Heart right ventricle (tissue), 16 donors: ENCODE data around the gene CREB5. TPM values are rescaled to one million over a fixed set of nuclear protein-coding genes. Genes with fewer than 3 reads are reported as not detected.

Experiments used
- ATAC-seq, 8 donors: fragments of 200-7000 bp; cut with Tn5 transposase; one replicate each; pipeline ENCODE4 v1.9.1; 2020; ENCODE audit warnings: mild to moderate bottlenecking in 8 of 8, moderate library complexity in 8 of 8, moderate number of reproducible peaks in 1 of 8
- DNase-seq, 2 donors: peaks; one replicate each; pipeline ENCODE4 v3.0.0-alpha.2; 2020
- H3K27ac ChIP-seq, 10 donors: fragments of 200-600 bp; sonication (generic) in 2 of 10; one replicate each; pipeline versions ENCODE4 v1.5.0 to v1.8.0; 2020 to 2022; ENCODE audit warnings: mild to moderate bottlenecking in 3 of 10
- H3K27me3 ChIP-seq, 7 donors: fragments of 200-600 bp; one replicate each; pipeline ENCODE4 v1.8.0; 2021 to 2022; ENCODE audit warnings: mild to moderate bottlenecking in 2 of 7
- H3K36me3 ChIP-seq, 9 donors: fragments of 200-600 bp; sonication (generic) in 1 of 9; one replicate each; pipeline versions ENCODE4 v1.5.0 to v1.8.0; 2020 to 2022; ENCODE audit warnings: mild to moderate bottlenecking in 2 of 9
- H3K4me1 ChIP-seq, 9 donors: fragments of 200-600 bp; sonication (generic) in 1 of 9; one replicate each; pipeline versions ENCODE4 v1.5.0 to v1.8.0; 2020 to 2022; ENCODE audit warnings: mild to moderate bottlenecking in 4 of 9
- H3K4me3 ChIP-seq, 10 donors: fragments of 200-600 bp; sonication (generic) in 2 of 10; one replicate each; pipeline versions ENCODE4 v1.5.0 to v1.8.0; 2020 to 2022; ENCODE audit warnings: mild to moderate bottlenecking in 7 of 10, moderate library complexity in 2 of 10
- H3K9me3 ChIP-seq, 11 donors: fragments of 200-600 bp in 10 of 11; sonication (generic) in 2 of 11; one replicate each; pipeline versions ENCODE4 v1.5.0 to v1.8.0; 2013 to 2022; ENCODE audit warnings: mild to moderate bottlenecking in 2 of 11, control low read depth in 1 of 11, moderate library complexity in 1 of 11
- CTCF ChIP-seq, 9 donors: fragments of 200-600 bp; sonication (generic) in 2 of 9; IDR thresholded peaks; one replicate each; pipeline versions ENCODE4 v1.5.0 to v1.8.0; 2021 to 2022; ENCODE audit warnings: antibody characterized with exemption in 9 of 9, mild to moderate bottlenecking in 5 of 9, moderate library complexity in 1 of 9
- WGBS, 2 donors: extraction: QIAGEN DNeasy Blood & Tissue Kit; methylation state at CpG; one replicate each; pipeline ENCODE4 v1.1.7; 2013; ENCODE audit warnings: inconsistent platforms in 1 of 2; 5-methylcytosine and 5-hydroxymethylcytosine counted together
- intact Hi-C, 10 donors: fragments of 100-400 bp; cut with DNase I; formaldehyde crosslinking; loops; one replicate each; pipeline versions ENCODE4 v1.11.1 to v1.14.2; 2022
- polyA plus RNA-seq, 2 donors: library from polyadenylated mRNA; stranded (reverse); fragments of 200-250 nt; gene quantifications; one replicate each; pipeline ENCODE4 v1.2.3, GENCODE V29; 2013
- total RNA-seq, 10 donors: library from RNA; stranded (reverse); fragmentation: NEBNext Ultra II Directional in 3 of 10; extraction: Animal tissue kit (Norgen Biotek cat#: 25700) in 3 of 10; gene quantifications; one replicate each; pipeline versions ENCODE4 v1.2.1 to v1.2.4, GENCODE V29; 2021 to 2023
- donor health status: Arrhythmogenic right ventricular cardiomyopathy.
- donor health status: ischemic (EF 13 %, LVEDD 7.1; RV severe dilation, severe dysfunction).
- donor health status: healthy with polysubstance abuse.
- donor health status: DM: no; HTN: yes; CAD: no.
- donor health status: DM: no; HTN: no; CAD: no.
- donor health status: ischemic (EF 25% LVEDD 6.9; RV normal size, moderate dysfunction).
- donor health status: ischemic (EF 25% LVEDD 5.7; RV mildly dilated, moderate dysfunction).
- donor health status: healthy.
- donor health status: DM: yes; HTN: yes; CAD: no.
- donor health status: Ischemic cardiomyopathy.
- donor health status: ischemic (EF 35%, LVEDD 5.7; RV mildly dilated, moderate dysfunction).
- donor health status: nonischemic (EF 11% LVEDD 7.7; RV severe dilation, severe dysfunction).
- donor health status: DM: yes; HTN: yes; CAD: no.
- donor health status: PGD.
- donor health status: ischemic (EF 29% LVEDD 5.4; RV normal size, mild dysfunction).
- donor health status: nonischemic (EF 23%, LVEDD 6.1; RV moderate dilation, normal function).

The CREB5 gene
- total and polyA plus RNA-seq, 12 donors, result 4.7 to 170 (median 19.0) TPM

GRCh38 chr7:28858895-28859294, 446.6 kb downstream of the CREB5 start:
- WGBS, 2 donors, result 89 to 93% methylated on average over 6 of the region's 6 CpGs
- Histone ChIP-seq H3K36me3 (no peaks in the 10 kb centered on the region), H3K4me3 (no peak overlapping the region), H3K27ac (no peak overlapping the region), H3K4me1 (peaks cover 0 to 7% (median 3%) of the 10 kb centered on the region in 9 donors), H3K27me3 (peaks cover 0 to 28% (median 6%) of the 10 kb centered on the region in 7 donors), H3K9me3 (no peaks in the 10 kb centered on the region)
- ATAC-seq (no peak), DNase-seq (no peak)
- intact Hi-C loops, result loop anchor here in 6 of 10 donors (5.0 to 10.0 kb wide), 6 partner anchors 224 to 564 kb away; no protein-coding TSS in a partner anchor
- no peak for TF ChIP-seq CTCF (IDR thresholded peaks at IDR 0.05)

GRCh38 chr7:28861825-28862224, 449.5 kb downstream of the CREB5 start:
- no peaks in the 10 kb centered on the region for H3K36me3 ChIP-seq
- TF ChIP-seq CTCF (IDR thresholded peaks at IDR 0.05), result no peak
- H3K4me1 ChIP-seq, result no peaks in the 10 kb centered on the region
- no peaks in the 10 kb centered on the region for H3K9me3 ChIP-seq
- H3K4me3 ChIP-seq, result no peak overlapping the region
- DNase-seq (no peak), ATAC-seq (peak in 1 of 8 donors; percentile 44)
- peaks cover 0 to 20% (median 5%) of the 10 kb centered on the region in 7 donors for H3K27me3 ChIP-seq
- intact Hi-C loops, result no loop called here
- WGBS, 2 donors, result 83 to 91% methylated on average over 4 of the region's 4 CpGs
- no peak overlapping the region for H3K27ac ChIP-seq

DNA sequence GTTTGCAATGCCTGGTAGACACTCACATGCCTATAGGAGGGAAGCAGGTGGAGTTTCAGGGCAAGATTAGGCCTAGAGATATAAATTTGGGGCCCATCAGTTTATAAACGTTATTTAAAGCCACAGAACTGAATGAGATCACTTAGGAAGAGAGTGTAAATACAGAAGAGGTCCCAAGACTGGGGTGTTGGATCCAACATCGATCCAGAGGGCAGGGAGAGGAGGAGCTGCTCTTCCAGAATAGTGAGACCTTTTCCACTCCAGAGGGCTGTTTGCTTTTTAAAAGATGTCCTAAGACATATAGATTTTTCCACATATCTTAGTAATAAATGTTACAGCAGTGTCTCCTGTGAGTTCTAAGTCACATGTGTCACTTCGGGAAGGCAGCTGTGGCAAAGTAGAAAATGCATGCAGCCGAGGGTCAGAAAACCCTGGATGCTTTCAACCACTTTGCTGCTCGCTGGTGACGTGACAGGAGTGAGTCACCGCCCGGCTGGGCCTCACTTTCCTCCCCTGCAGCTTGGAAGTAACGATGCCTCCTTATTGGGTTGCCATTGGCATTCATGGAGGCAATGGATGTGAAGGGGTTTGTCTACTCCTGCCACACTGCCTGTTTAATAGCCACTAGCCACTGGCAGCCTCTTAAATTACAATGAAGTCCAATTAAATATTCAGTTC, 450.4 kb downstream of the CREB5 start:
- Histone ChIP-seq H3K36me3 (no peaks in the 10 kb centered on the region), H3K4me3 (no peak overlapping the region), H3K9me3 (no peaks in the 10 kb centered on the region), H3K4me1 (no peaks in the 10 kb centered on the region), H3K27ac (no peak overlapping the region), H3K27me3 (peaks cover 0 to 17% (median 7%) of the 10 kb centered on the region in 7 donors)
- ATAC-seq (no peak), DNase-seq (no peak)
- no peak for TF ChIP-seq CTCF (IDR thresholded peaks at IDR 0.05)
- 74 to 80% methylated on average over 9 of the region's 9 CpGs for WGBS, 2 donors
- intact Hi-C loops, result no loop called here

DNA sequence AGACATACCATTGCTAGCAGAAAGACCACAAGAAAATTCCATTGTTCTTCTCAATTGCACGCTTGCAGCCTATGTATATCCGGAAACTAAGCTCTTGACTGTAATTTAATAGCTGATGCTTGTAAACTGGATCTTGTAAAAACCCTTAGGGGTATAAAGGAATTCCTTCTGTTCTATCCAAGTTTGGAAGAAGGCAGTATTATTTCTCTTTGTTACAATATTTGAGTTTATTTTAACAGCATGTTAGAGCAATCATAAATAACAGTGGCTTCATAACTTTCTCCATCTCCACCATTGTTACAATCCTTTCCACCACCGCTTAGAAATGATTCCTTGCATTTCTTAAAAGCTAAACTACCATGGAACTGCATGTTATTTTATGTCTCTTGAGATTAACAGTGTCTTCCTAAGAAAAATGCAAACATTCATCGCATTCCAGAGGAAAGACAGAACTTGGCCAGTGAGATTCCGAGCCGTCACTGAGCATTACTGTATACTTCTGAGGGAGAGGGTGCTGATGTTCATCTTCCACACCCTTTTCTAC, 453.4 kb downstream of the CREB5 start:
- no peaks in the 10 kb centered on the region for H3K4me1 ChIP-seq
- 71 to 77% methylated on average over 6 of the region's 6 CpGs for WGBS, 2 donors
- no peak overlapping the region for H3K4me3 ChIP-seq
- intact Hi-C loops, result no loop called here
- peaks cover 0 to 12% (median 0%) of the 10 kb centered on the region in 7 donors for H3K27me3 ChIP-seq
- ATAC-seq (no peak), DNase-seq (no peak)
- no peaks in the 10 kb centered on the region for H3K36me3 ChIP-seq
- H3K9me3 ChIP-seq, result no peaks in the 10 kb centered on the region
- TF ChIP-seq CTCF (IDR thresholded peaks at IDR 0.05), result no peak
- no peak overlapping the region for H3K27ac ChIP-seq
